A204.1 (cell line): Measurements from ENCODE around the gene OR6B1.
"Not testable (repeated sequence)": the region's sequence is repeated elsewhere in the genome, so short reads cannot be mapped to it uniquely, and the experiment has no call there.

Experiments
- FAIRE-seq: peaks from 2 replicates; lab custom pipeline; 2012; peaks lifted over from hg19 to GRCh38; lab: Jason Lieb, UNC

Gene OR6B1

GRCh38 chr7:144038887-144039286, 38.8 kb downstream of the OR6B1 start:
- FAIRE-seq: no peak

- FAIRE-seq: no peak
These were observed 48.5 kb downstream of the OR6B1 start, which contains the start of gene OR2A5 for GRCh38 chr7:144048648-144049047. TSS of gene OR2A5 (plus strand) at chr7:144048948. CDS start at chr7:144050402, 1,454 bp downstream.

GRCh38 chr7:144049491-144049890, 49.4 kb downstream of the OR6B1 start:
- FAIRE-seq: no peak

GRCh38 chr7:144050093-144050492, 50.0 kb downstream of the OR6B1 start:
- FAIRE-seq: no peak

GRCh38 chr7:144050884-144051283, 50.8 kb downstream of the OR6B1 start:
- not testable (repeated sequence) for FAIRE-seq

GRCh38 chr7:144057954-144058353, 57.8 kb downstream of the OR6B1 start:
- no peak for FAIRE-seq
